Epithelial cell of proximal tubule (primary cell): ENCODE results near the gene DUOXA1. TPM values are rescaled to one million over a fixed set of nuclear protein-coding genes. Genes with fewer than 3 reads are reported as not detected.
"Not testable (repeated sequence)": the region's sequence is repeated elsewhere in the genome, so short reads cannot be mapped to it uniquely, and the experiment has no call there.

ENCODE experiments used
- DNase-seq: peaks from one replicate; pipeline ENCODE4 v3.0.0-alpha.2; 2011; ENCODE audit warnings: low read depth
- H3K4me3 ChIP-seq: 2 replicates; pipeline ENCODE4 v1.5.1; 2011; ENCODE audit warnings: low read depth, mild to moderate bottlenecking, low read length
- total RNA-seq: library from RNA; depleted of rRNA; stranded (reverse); fragments of >200 nt; gene quantifications from 2 replicates; pipeline ENCODE4 v1.2.3, GENCODE V29; 2015
- TF ChIP-seq, protein P1 (sequence below): conservative IDR thresholded peaks from 2 replicates; pipeline ENCODE4 v1.5.1; 2012; ENCODE audit warnings: low read depth, mild to moderate bottlenecking, low read length

The DUOXA1 gene
- total RNA-seq, 1 donor from 2014 or later, result 0.46 TPM

- no peak for DNase-seq
- H3K4me3 ChIP-seq, result no peak overlapping the region
- TF ChIP-seq, protein P1, sequence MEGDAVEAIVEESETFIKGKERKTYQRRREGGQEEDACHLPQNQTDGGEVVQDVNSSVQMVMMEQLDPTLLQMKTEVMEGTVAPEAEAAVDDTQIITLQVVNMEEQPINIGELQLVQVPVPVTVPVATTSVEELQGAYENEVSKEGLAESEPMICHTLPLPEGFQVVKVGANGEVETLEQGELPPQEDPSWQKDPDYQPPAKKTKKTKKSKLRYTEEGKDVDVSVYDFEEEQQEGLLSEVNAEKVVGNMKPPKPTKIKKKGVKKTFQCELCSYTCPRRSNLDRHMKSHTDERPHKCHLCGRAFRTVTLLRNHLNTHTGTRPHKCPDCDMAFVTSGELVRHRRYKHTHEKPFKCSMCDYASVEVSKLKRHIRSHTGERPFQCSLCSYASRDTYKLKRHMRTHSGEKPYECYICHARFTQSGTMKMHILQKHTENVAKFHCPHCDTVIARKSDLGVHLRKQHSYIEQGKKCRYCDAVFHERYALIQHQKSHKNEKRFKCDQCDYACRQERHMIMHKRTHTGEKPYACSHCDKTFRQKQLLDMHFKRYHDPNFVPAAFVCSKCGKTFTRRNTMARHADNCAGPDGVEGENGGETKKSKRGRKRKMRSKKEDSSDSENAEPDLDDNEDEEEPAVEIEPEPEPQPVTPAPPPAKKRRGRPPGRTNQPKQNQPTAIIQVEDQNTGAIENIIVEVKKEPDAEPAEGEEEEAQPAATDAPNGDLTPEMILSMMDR, result no peak
Measured at GRCh38 chr15:45106002-45106790, 23.5 kb downstream of the DUOXA1 start.

DNA sequence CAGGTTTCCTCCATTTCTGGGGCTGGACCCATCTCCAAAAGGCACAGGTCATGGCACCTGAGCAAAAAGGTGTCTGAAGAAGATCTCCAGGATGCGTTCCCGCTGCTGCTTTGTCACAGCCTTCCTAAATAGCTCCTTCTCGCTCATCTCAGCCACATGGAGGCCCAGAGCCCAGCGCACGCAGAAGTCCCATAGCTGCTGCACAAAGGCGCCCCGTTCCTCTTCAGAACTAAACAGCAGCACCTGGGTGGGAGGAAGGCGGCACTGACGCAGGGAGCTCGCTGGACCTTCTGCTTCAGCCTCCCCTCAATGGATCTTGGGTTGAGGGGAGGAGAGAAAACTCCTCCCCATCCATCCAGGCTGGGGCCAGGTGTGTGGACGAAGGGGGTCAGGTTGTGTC lies 24.1 kb downstream of the DUOXA1 start:
- TF ChIP-seq, protein P1, result no peak
- DNase-seq, result no peak

DNA sequence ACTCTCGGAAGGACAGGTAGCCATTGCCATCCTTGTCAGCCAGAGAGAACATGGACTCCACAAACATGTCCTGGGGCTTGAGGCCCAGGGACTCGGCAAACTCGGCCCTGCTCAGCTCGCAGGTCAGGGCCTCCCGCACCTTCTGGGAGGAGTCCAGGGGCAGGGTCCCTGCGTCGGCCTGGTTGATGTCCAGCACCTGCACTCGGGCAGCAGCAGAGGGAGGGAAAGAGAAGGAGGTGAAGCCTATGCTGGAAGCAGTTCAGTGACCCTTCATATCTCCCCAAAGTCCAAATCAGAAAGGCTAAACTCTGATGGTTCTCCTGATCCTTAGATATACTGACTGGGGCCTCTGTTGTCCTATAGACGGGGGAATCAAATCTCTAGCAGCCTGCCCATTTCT lies 25.5 kb downstream of the DUOXA1 start:
- H3K4me3 ChIP-seq, DNase-seq: not testable (repeated sequence)

More for the DNA sequence above, 24.1 kb downstream of the DUOXA1 start:
- no peak overlapping the region for H3K4me3 ChIP-seq

DNA sequence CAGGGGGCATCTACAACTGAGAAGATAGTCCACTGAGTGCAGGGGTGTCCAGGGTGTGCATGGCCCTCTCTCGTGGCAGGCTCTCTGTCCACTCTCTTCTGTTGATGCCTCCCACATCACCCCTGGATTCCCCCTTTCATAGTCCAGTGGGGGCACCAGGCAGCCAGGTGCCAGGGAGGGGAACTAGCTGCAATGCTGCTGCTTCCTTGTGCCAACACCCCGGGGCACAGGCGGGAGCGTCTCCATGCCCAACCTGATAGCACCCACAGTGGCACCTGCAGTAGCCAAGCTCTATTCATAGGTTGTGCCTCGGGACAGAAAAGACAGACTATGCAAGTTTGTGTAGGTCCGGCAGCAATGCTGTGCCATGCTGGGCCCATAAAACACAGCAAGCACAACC lies 27.5 kb downstream of the DUOXA1 start:
- H3K4me3 ChIP-seq, result no peak overlapping the region
- TF ChIP-seq, protein P1, result no peak
- DNase-seq, result no peak

DNA sequence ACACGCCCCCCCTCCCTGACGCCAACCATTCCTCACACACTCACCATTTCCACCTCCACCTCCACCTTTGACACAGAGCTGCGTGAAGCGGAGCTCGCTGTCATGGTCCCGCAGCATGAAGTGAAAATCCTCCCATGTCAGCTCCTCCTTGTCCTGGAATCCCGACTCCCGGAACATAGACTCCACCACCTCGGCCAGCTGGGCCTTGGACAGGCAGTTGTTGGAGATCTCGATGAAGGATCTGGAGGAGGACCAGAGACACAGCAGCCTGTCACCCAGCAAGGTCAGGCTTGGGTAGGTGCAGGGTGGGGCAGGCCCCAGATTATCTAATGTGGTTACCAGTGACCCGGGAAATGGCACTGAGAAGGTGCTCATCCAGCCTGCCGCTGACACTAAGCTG lies 27.9 kb downstream of the DUOXA1 start:
- no peak overlapping the region for H3K4me3 ChIP-seq
- TF ChIP-seq, protein P1, result no peak
- DNase-seq, result no peak

- TF ChIP-seq, protein P1, result no peak
- no peak for DNase-seq
- no peak overlapping the region for H3K4me3 ChIP-seq
Measured at GRCh38 chr15:45100884-45101625, 28.6 kb downstream of the DUOXA1 start.

DNA sequence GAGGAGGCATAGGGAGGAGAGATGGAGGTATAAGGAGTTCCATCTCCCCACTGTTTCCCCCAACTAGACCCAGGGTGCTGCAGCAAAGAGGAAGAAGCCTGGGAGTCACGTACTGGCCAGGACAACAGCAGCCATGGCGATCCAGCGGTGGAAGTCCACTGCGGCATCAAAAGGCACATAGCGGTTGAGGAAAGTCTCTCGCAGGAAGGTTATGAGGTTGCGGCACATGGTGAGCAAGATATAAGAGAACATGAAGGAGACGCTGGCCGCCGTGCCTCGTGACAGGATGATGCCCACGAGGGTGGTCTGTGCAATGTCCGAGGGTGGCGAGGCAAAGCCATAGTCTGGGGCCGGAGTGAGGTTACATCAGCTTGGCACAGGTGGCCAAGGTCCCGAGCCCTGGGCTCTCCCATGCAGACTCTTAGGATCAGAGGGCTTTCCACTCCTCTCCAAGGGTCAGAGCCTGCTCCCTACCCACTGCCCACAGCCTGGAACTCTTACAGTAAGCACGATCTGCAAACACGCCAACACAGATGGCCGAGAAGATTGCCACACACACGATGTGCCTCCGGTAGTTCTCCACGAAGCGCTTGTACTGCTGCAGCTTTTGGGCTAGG lies 30.0 kb downstream of the DUOXA1 start:
- TF ChIP-seq, protein P1, result no peak
- no peak overlapping the region for H3K4me3 ChIP-seq
- DNase-seq, result no peak
